ENCODE results near the gene FYB1.

Gene FYB1

DNA sequence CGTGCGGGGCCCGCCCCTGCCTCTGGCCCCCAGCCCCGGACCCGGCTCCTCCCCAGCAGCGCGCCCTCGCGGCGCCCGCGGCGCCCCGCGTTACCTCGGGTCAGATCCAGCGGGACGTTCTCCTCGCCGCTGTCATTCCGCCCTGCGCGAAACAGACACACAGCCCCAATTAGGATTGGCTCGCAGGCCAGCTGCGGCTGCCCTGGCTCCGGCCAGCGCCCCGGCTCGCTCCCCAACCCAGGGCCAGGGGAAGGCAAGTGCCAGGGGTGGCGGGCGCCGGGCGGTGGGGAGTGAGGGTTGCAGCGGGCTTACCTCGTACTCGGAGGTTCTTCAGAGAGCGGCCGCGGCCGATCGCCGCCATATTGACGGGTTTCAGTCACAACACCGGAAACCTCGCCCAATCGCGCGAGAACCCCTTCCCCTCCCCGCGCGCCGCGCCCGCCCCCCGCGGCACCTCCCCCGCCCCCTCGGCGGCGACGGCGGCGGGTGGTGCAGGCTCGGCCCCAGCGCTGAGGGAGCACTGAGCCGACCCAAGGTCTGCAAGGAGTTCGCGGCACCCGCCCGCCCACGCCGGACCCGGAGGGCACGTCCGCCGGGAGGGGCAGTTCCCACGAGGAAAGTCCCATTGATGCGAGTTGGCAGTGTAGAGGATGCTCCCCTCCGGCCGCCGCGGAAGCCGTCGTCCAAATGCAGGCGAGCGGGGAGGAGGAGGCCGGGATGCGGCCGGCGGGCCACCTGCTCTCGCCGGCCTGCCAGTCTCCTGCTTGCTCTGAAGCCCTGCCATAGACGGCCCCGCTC lies 145.1 kb downstream of the FYB1 start, which contains the start of gene RICTOR:
Gene RICTOR, minus strand, starts transcription at position 383 of the 798 bp plus-strand sequence. Its CDS starts 22 bp downstream, at position 361.
- peaks cover 0 to 11% (median 5%) of the 10 kb centered on the region in 11 experiments; a peak in 11 of 22 replicates for H3K9me3 ChIP-seq (replicated peaks in 1 of 11)
- peaks cover 26 to 45% (median 40%) of the 10 kb centered on the region in 10 experiments for H3K4me1 ChIP-seq
- H3K4me3 ChIP-seq, result peak within 1 kb of the TSS; percentile 78 to 99 (median 92)
- H3K36me3 ChIP-seq, result peaks cover 7 to 18% (median 12%) of the 10 kb centered on the region in 11 experiments; a peak in 20 of 22 replicates
- TF ChIP-seq Cebpa-rat (IDR thresholded peaks at IDR 0.05), result no peak
- H4K20me1 ChIP-seq, result peaks cover 10 to 41% (median 36%) of the 10 kb centered on the region in 11 experiments; a peak in 17 of 22 replicates
- peak within 1 kb of the TSS; percentile 98 to 100 (median 99) for H3K9ac ChIP-seq
- H3K27ac ChIP-seq, result peak within 1 kb of the TSS; percentile 97 to 100 (median 99)
- H3K27me3 ChIP-seq, result no peaks in the 10 kb centered on the region
- H3K4me2 ChIP-seq, result peak within 1 kb of the TSS; percentile 81 to 94 (median 84)

DNA sequence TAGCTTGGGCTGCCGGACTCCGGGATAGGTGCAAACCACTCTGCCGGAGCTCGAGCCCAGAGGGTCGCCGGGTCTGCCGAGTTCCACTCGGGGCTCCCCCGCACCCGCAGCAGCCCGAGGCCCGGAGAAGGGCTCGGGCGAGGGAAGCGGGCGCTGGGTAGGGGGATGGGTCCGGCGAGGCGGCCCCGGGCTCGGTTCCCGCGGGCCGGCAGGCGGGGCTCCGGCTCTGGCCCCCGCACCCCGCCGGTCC lies 145.7 kb downstream of the FYB1 start:
- no peaks in the 10 kb centered on the region for H3K27me3 ChIP-seq

DNA sequence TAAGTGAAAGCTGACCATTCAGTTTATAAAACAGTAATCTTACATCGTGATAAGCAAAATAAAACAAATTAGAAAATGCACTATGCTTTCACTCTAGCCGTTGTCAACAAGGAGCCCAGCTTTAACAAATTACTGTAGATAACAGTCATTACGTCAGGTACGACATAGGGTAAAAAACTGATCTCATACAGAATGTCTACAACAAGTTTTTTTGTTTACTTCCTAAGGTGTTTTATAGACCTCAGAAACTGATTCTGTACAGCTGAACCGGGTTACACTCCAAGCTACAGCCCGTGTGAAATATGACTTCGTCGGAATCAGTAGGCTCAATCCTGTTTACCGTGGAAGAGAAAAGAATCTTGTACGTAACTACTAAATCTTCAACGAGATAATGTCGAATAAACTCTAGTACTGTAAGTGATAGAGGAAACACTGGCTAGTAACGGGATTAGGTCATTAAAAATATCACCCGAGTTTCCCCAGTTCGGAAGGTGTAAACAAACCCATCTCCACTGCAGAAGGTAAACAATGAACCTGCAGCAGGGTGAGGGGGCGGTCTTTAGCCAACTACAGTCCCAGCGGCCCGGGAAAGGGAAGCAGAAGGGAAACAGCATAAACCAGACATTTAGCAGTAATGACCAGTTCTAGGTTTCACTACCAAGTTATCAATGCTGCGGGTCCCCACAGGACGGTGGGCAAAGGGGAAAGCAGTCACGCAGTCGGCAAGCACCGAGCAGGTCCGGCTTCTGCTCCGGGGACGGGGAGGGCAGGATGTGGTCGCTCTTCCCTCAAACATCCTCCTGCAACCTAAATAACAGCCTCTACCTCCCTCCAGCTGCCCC lies 146.2 kb downstream of the FYB1 start:
- TF ChIP-seq Cebpa-rat (IDR thresholded peaks at IDR 0.05), result no peak
- Histone ChIP-seq H3K4me1 (peaks cover 26 to 45% (median 40%) of the 10 kb centered on the region in 10 experiments), H3K4me2 (peak overlapping the region; percentile 75 to 94 (median 83)), H3K9me3 (replicated peaks in 1 of 11) (peaks cover under 1 to 19% (median 14%) of the 10 kb centered on the region in 11 experiments; a peak in 19 of 22 replicates), H3K9ac (peak overlapping the region; percentile 98 to 100 (median 99)), H3K36me3 (peaks cover 18 to 28% (median 22%) of the 10 kb centered on the region in 11 experiments), H3K27me3 (no peaks in the 10 kb centered on the region), H3K4me3 (peak overlapping the region; percentile 78 to 99 (median 92)), H4K20me1 (peaks cover 10 to 50% (median 39%) of the 10 kb centered on the region in 11 experiments; a peak in 17 of 22 replicates), H3K27ac (peak overlapping the region; percentile 97 to 100 (median 99))

More for the DNA sequence above, 145.7 kb downstream of the FYB1 start:
- Histone ChIP-seq H3K4me1 (peaks cover 26 to 45% (median 40%) of the 10 kb centered on the region in 10 experiments), H3K9me3 (replicated peaks in 1 of 11) (peaks cover 0 to 13% (median 9%) of the 10 kb centered on the region in 11 experiments; a peak in 16 of 22 replicates), H4K20me1 (peaks cover 10 to 44% (median 39%) of the 10 kb centered on the region in 11 experiments; a peak in 17 of 22 replicates), H3K4me2 (peak overlapping the region; percentile 75 to 94 (median 83)), H3K4me3 (peak overlapping the region; percentile 78 to 99 (median 92)), H3K36me3 (peaks cover 12 to 23% (median 17%) of the 10 kb centered on the region in 11 experiments; a peak in 21 of 22 replicates), H3K9ac (peak overlapping the region; percentile 98 to 100 (median 99)), H3K27ac (peak overlapping the region; percentile 97 to 100 (median 99))
- TF ChIP-seq Cebpa-rat (IDR thresholded peaks at IDR 0.05), result no peak

DNA sequence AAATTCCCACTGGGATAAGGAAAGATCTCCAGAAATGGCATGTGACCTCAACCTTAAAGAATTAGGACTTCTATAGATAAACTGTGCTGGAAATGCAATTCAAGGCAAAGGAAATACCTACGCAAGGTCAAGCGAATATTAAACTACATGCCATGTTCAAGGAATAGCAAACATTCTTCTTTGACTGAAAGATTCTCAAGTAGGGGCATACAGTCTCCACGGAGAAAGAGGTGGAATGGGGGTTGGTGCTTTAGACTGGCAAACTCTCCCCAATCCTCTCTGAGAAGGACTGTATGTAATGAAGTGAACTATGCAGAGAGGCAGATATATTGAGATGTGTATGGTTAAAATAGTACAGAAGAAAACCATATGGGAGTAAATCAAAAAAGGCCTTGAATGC lies 151.3 kb downstream of the FYB1 start:
- H3K9me3 ChIP-seq (replicated peaks in 1 of 11), result peaks cover 25 to 52% (median 45%) of the 10 kb centered on the region in 11 experiments; a peak in 21 of 22 replicates
- no peak overlapping the region for H3K4me2 ChIP-seq
- no peak overlapping the region for H3K27ac ChIP-seq
- no peak overlapping the region for H3K9ac ChIP-seq
- no peak for TF ChIP-seq Cebpa-rat (IDR thresholded peaks at IDR 0.05)
- H3K4me3 ChIP-seq, result no peak overlapping the region
- H4K20me1 ChIP-seq, result peaks cover 26 to 97% (median 60%) of the 10 kb centered on the region in 11 experiments; a peak in 21 of 22 replicates
- peaks cover 15 to 19% (median 17%) of the 10 kb centered on the region in 10 experiments; a peak in 19 of 20 replicates for H3K4me1 ChIP-seq
- peaks cover 51 to 68% (median 58%) of the 10 kb centered on the region in 11 experiments for H3K36me3 ChIP-seq
- no peaks in the 10 kb centered on the region for H3K27me3 ChIP-seq

DNA sequence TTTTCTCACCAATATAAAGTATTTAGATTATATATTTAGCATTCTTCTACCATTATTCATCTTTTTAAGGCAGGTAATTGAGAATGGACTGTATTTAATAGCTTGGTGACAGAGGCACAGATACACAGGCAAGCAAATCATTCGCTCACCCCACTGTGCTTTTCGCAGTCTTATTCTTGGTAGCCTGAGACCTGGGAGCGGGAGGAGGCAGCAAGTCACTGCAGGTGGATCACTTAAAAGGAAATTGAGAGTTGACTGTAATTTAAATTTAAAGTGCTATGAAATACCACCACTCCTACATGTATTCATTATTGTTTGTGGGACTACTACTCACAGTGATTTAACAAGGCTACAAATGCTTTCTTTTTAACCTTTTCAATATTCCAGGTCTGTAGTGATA lies 154.9 kb downstream of the FYB1 start:
- no peaks in the 10 kb centered on the region for H3K27me3 ChIP-seq
- H3K9me3 ChIP-seq (replicated peaks in 1 of 11), result peaks cover 25 to 46% (median 39%) of the 10 kb centered on the region in 11 experiments; a peak in 21 of 22 replicates
- no peak for TF ChIP-seq Cebpa-rat (IDR thresholded peaks at IDR 0.05)
- H3K36me3 ChIP-seq, result peaks cover 46 to 59% (median 51%) of the 10 kb centered on the region in 11 experiments
- H4K20me1 ChIP-seq, result peaks cover 21 to 98% (median 58%) of the 10 kb centered on the region in 11 experiments; a peak in 21 of 22 replicates
- H3K4me1 ChIP-seq, result peaks cover 0 to 7% (median 0%) of the 10 kb centered on the region in 10 experiments; a peak in 2 of 20 replicates
- no peak overlapping the region for H3K4me2 ChIP-seq
- no peak overlapping the region for H3K9ac ChIP-seq
- H3K27ac ChIP-seq, result no peak overlapping the region
- H3K4me3 ChIP-seq, result no peak overlapping the region

DNA sequence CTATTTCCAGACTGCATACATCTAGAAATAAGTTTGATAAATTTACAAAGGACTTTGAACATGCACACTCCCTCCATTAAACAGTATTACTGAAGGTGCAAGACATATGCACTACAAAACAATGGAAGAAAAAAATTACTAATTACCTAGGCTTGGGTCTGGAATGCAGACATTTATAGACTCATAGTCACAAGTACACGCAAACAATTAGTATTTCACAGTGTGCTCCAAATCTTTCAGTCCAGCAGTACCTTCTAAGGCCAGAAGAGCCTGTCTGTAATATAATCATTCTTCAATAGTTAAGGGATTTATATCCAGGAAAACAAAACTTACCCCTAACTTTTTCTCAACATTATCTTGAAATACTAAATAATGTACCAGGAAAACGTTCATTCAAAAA lies 156.3 kb downstream of the FYB1 start:
- Histone ChIP-seq H3K27ac (no peak overlapping the region), H3K4me3 (no peak overlapping the region), H3K9ac (no peak overlapping the region), H3K27me3 (no peaks in the 10 kb centered on the region), H3K4me2 (no peak overlapping the region), H3K4me1 (peaks cover 0 to 20% (median 11%) of the 10 kb centered on the region in 10 experiments; a peak in 11 of 20 replicates), H3K9me3 (replicated peaks in 1 of 11) (peaks cover 23 to 32% (median 28%) of the 10 kb centered on the region in 11 experiments; a peak in 21 of 22 replicates), H3K36me3 (peaks cover 32 to 45% (median 37%) of the 10 kb centered on the region in 11 experiments), H4K20me1 (peaks cover 19 to 99% (median 71%) of the 10 kb centered on the region in 11 experiments; a peak in 21 of 22 replicates)
- no peak for TF ChIP-seq Cebpa-rat (IDR thresholded peaks at IDR 0.05)

DNA sequence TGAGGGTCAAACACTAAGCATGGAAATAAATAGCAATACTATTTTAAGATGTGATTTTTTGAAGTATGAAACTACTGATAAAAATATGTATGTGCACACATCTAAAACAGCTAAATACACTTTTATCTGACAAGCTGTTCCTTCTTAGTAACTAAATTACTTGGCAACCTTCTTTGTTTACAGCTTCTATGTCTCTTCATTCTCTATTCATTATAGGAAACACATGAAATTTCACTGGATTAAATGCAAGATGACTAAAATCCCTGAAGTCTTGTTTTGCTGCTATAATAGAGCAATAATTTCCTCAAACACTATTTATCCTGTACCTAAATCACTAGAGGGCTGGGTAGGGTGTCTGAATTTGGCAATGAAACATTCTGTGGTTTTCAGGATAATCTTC lies 156.8 kb downstream of the FYB1 start:
- no peak overlapping the region for H3K4me2 ChIP-seq
- no peak overlapping the region for H3K4me3 ChIP-seq
- H3K27me3 ChIP-seq, result no peaks in the 10 kb centered on the region
- TF ChIP-seq Cebpa-rat (IDR thresholded peaks at IDR 0.05), result no peak
- H4K20me1 ChIP-seq, result peaks cover 19 to 100% (median 74%) of the 10 kb centered on the region in 11 experiments; a peak in 21 of 22 replicates
- peaks cover 0 to 25% (median 13%) of the 10 kb centered on the region in 10 experiments; a peak in 11 of 20 replicates for H3K4me1 ChIP-seq
- no peak overlapping the region for H3K27ac ChIP-seq
- no peak overlapping the region for H3K9ac ChIP-seq
- peaks cover 18 to 27% (median 23%) of the 10 kb centered on the region in 11 experiments; a peak in 21 of 22 replicates for H3K9me3 ChIP-seq (replicated peaks in 1 of 11)
- H3K36me3 ChIP-seq, result peaks cover 27 to 40% (median 32%) of the 10 kb centered on the region in 11 experiments

DNA sequence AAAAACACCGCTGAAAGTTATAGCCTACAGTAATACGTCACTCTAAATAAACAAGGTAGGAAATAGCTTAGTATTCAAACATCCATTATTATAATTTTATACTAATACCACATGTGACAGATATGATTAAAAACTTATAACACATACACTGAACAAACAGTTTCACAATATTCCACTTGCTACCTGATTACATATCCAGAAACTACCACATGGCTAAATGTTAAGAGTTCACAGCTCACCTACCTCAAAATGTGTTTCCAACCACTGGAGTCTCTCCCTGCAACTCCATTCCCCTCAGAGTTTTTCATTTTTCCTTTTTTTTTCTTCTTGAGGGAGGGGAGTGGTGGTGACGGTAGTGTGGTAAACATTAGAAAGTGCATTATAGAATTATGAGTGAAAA lies 157.3 kb downstream of the FYB1 start:
- H4K20me1 ChIP-seq, result peaks cover 19 to 100% (median 74%) of the 10 kb centered on the region in 11 experiments; a peak in 21 of 22 replicates
- peaks cover 0 to 29% (median 13%) of the 10 kb centered on the region in 10 experiments; a peak in 11 of 20 replicates for H3K4me1 ChIP-seq
- H3K27me3 ChIP-seq, result no peaks in the 10 kb centered on the region
- no peak overlapping the region for H3K9ac ChIP-seq
- no peak overlapping the region for H3K4me3 ChIP-seq
- H3K27ac ChIP-seq, result no peak overlapping the region
- H3K9me3 ChIP-seq (replicated peaks in 1 of 11), result peaks cover 14 to 23% (median 19%) of the 10 kb centered on the region in 11 experiments; a peak in 21 of 22 replicates
- no peak for TF ChIP-seq Cebpa-rat (IDR thresholded peaks at IDR 0.05)
- no peak overlapping the region for H3K4me2 ChIP-seq
- H3K36me3 ChIP-seq, result peaks cover 23 to 37% (median 28%) of the 10 kb centered on the region in 11 experiments

All from BLaER1 treated with 17β-estradiol and CSF1 and Interleukin-3, amounts not matched to agents 10 nM and 100 nM (cell line).